OCI-M2 (cell line): ENCODE measurements around the gene SIRPD.
"Not testable (repeated sequence)": the region's sequence is repeated elsewhere in the genome, so short reads cannot be mapped to it uniquely, and the experiment has no call there.

ENCODE experiments used
- DNase-seq: peaks from one replicate; lab custom pipeline; 2025; ENCODE audit not compliant: unreplicated experiment; lab: John Stamatoyannopoulos, UW

SIRPD gene

GRCh38 chr20:1557605-1558004 lies at the start of gene SIRPD:
TSS of gene SIRPD (minus strand) at chr20:1557705. CDS start at chr20:1557653, 52 bp downstream.
- DNase-seq, result no peak

DNA sequence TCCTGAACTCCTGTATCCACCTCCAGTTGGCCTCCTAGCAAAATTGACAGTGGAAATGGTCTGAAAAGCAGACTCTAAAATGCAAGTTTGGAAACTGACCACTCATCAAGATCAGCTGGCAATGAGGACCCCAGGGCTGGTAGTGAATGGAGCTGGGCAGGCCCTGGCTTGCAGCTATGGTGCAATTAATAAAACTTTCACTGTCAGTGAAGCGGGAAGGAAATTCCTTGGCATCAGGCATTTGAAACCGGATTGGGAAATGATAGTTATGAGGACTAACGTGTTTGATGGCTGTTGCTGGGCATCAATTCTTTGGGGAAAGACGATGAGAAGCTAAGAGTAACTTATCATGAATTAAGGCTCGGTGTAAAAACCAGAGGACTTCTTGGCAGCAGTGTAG lies 43.2 kb upstream of the SIRPD start:
- no peak for DNase-seq

DNA sequence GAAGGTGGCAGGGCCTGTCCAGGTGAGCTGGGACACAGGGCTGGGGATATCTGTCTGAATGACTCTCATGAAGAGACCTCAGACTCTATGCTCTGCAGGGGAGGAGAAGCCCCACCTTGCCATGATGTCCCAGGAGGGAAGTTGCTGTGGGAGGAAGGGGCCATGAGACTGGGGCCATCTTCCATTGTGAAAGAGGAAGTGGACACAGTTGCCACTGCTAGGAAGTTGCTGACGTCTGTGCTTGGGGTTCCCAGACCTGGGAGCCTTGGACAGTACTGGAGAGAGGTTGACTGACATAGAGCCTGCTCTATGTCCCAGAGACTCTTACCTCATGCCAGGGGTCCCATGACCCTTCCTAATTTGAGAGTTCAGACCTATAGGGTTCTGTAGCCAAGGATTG lies 37.8 kb upstream of the SIRPD start:
- no peak for DNase-seq

- no peak for DNase-seq
Observed at GRCh38 chr20:1588533-1589460, 31.3 kb upstream of the SIRPD start.

DNA sequence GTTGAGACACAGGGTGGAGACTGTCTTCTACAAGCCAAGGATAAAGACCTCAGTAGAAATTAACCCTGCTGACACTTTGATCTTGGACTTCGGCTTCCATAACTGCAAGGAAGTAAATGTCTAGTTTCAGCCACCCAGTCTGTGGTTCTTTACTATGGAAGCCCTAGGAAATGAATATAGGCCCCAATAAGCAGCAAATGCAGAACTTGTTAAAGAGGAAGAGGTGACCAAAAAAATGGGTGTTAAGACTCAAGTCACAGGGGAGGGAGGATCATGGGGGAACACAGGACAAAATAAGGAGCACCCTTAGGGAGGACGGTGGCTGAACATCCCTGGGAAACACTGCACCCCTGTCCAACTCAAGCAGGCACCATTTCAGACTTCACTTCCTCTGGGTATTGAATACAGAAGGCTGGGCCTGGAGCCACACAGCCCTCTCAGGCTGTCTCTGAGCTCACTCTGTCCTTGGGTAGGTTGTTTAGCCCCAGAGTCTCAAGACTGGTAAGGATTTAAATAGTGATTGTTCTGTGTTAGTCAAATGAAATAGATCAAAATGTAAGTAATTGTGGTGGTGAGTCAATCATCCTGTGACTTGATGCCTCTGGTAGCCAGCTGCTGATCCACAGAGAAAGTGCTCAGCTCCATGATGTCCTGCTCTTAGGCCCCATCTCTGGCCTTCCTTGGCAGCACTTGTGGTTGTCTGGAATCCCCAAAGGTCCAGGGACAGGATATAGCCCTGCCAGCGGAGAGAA lies 30.5 kb upstream of the SIRPD start:
- DNase-seq, result no peak

- DNase-seq, result no peak
Observed at GRCh38 chr20:1579488-1579887, 22.0 kb upstream of the SIRPD start.

DNA sequence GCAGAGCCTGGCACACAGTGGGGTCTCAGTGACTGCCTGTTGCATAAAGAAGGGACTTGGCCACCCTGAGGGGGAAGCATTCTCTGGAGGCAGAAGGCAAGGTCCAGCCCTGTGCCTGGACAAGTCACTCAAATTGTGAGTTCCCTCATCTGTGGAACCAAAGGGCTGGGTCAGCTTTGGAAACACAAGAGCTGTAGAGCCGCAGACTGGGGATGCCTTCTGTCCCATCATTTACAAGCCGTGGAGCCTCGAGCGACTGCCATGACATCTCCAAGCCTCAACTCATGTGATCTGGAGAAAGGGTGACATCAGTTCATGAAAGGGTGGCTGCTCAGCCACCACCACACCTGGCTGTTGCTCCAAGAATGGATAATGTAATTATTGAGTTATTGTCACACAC lies 20.4 kb upstream of the SIRPD start:
- no peak for DNase-seq

DNA sequence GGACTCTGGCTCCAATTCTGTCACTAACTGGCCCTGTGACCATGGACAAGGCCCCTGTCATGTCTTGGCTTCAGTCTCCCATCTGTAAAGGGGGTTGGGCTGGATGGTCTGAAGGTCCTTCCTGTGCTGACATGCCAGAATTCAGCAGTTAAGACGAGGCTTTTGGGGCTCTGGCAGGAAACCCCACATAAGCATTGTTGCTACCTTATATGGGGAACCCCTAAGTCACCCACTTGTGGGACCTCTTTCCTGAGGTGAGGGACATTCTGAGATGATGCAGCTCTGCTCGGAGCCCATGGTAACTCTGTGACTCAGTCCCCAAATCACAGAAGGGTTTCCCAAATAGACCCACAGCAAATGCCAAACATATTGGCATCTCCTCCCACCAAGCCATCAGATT lies 19.8 kb upstream of the SIRPD start:
- DNase-seq, result not testable (repeated sequence)

DNA sequence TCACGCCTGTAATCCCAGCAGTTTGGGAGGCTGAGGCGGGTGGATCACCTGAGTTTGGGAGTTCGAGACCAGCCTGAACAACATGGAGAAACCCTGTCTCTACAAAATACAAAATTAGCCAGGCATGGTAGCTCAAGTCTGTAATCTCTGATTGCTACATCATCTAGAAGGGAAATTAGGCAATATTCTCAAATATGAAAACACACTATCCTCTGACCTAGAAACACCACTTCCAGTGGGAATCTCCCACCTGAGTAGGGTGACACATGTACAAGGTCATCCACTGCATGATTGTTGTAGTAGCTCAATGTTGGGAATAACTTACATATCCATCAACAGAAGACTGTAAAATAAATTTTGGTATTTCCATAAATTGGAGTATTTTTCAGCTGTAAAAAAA lies 19.1 kb upstream of the SIRPD start:
- DNase-seq, result no peak

GRCh38 chr20:1576003-1576402 lies 18.5 kb upstream of the SIRPD start:
- not testable (repeated sequence) for DNase-seq

DNA sequence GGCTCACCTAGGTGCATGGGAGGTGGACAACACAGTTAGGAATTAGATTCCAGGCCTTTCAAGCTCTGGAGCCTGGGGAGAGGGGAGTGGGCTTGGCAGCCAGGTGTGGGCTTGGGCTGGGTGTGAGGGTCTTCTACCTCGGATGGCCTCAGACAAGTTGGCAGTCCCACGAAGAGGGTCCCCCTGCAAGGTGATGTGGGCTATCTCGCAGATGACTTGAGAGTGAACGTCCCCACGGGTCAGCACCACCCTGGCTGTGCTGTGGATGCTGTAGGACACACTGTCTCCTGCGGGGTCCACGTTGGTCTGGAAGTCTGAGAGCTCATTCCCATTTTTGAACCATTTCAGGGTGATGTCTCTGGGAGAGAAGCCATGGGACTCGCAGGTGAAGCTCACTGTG lies 14.1 kb upstream of the SIRPD start:
- DNase-seq, result not testable (repeated sequence)

- DNase-seq, result no peak
Observed at GRCh38 chr20:1569415-1569881, 11.9 kb upstream of the SIRPD start.

DNA sequence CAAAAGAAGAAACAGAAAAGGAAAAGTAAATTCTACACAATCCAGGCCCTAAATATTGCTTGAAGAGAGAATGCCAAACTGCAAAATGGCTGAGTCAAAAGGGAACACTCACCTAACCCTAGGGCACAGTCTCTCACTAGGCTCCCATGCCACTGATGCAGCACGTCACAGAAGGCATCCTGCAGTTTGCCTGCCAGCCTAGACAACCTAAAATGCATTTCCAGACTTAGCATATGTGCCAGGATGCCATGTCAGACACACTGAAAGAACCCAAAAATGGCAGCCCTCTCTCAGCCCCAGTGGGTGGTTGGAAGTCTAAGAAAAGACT lies 10.6 kb upstream of the SIRPD start:
- DNase-seq, result no peak

DNA sequence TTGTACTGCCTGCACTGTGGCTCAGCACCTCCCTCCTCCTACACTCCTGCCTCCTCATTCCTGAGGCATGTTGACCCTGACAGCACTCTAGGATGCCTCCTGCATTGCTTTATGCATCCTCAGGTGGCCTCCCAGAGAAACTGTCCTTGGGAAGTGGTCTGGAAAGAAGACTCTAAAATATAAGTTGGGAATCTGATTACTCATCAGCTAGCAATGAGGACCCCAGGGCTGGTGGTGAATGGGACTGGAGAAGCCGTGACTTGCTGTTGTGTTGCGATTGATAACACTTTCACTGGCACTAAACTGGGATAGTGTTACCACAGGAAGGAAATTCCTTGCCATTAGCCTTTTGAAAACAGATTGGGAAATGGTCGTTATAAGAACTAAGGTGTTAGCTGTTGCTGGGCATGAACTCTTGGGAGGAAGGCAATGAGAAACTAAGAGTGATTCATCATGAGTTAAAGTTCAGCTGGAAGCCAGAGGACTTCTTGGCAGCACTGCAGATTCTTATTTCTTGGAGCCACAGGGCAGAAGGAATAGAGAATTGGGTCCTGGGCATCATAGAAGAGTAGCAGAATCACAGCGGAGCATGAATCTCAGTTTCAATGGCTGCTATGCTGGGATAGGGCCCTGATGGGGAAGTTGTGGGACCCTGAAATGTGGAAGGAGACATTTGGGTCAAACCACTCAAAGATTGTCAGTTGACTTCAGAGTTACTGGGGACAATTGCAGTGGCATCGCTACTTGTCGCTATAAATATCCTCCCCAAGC lies 10.1 kb upstream of the SIRPD start:
- DNase-seq, result no peak

DNA sequence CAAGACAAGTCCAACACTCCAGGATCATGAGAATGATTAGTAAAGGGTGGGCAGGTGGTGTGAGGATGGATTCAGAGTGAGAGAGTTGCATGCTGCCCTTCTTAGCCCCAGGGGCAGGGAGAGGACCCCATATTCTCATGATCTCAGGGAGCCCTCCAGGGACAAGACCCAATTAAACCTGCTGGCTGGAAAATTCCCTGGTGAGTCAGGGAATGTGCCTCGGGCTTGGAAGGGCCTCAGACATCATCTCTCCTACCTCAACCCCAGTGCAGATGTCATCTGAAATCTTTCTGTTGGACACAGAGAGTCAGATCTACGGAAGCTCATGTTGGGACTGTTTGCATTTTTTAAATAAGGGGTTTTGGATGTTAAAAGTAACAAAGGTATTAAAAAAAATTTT lies 9.2 kb upstream of the SIRPD start:
- no peak for DNase-seq

GRCh38 chr20:1565461-1565860 lies 8.0 kb upstream of the SIRPD start:
- DNase-seq, result no peak

DNA sequence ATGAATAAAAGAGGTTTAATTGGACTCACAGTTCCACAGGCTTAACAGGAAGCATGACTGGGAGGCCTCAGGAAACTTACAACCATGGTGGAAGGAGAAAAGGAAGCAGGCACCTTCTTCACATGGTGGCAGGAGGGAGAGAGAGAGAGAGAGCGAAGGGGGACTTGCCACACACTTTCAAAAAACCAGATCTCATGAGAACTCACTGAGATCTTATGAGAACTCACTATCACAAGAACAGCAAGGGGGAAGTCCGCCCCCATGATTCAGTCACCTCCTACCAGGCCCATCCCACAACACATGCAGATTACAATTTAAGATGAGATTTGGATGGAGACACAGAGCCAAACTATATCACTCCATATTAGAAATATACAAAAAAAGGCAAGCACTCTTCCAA lies 6.1 kb upstream of the SIRPD start:
- DNase-seq, result no peak

DNA sequence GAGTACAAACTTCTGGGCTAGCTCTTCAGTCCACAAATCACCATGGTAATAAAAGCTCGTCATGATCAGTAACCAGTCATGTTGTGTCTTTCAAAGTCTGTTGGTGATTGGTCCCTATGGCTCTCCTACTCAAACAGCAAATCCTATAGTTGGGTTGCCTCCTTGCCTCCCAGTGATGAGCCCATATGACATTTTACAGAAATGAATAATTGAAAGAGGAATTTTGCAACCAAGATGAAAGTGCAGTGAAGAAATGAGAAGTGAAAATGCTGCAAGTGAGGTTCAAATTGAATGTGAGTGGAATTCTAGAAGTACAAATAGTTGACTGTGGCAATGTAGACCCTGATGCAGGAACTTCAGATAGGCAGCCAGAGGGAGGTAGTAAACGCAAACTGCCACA lies 5.1 kb upstream of the SIRPD start:
- no peak for DNase-seq

DNA sequence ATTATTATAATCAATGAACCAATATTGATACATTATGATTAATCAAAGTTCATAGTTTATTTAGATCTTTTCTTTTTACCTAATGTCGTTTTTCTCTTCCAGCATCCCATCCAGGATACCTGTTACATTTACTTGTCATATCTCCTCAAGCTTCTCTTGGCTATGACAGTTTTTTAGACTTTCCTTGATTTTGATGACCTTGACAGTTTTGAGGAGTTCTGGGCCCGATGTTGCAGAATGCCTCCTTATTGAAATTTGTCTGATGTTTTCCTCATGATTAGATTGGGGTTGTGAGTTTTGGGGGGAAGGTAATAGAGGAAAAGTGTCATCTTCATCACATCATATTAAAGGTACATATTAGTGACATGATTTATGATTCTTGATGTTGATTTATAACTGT lies 3.8 kb upstream of the SIRPD start:
- DNase-seq, result no peak

DNA sequence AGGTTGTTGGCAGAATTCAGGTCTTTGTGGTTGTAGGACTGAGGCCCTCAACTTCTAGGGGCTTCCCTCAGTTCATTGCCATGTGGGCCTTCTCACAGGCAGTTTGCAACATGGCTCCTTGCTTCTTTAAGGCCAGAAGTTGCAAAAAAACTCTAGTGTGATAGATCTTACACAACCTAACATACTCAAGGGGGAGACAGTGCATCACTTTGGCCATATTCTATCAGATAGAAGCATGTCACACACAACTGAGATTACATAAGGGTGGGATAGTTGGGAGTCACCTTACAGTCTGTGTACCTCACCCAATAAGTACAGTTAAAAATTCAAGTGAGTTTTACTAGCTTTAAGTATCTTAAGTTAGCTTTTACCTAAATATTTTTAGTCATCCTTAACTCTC lies 1.6 kb downstream of the SIRPD start:
- no peak for DNase-seq

DNA sequence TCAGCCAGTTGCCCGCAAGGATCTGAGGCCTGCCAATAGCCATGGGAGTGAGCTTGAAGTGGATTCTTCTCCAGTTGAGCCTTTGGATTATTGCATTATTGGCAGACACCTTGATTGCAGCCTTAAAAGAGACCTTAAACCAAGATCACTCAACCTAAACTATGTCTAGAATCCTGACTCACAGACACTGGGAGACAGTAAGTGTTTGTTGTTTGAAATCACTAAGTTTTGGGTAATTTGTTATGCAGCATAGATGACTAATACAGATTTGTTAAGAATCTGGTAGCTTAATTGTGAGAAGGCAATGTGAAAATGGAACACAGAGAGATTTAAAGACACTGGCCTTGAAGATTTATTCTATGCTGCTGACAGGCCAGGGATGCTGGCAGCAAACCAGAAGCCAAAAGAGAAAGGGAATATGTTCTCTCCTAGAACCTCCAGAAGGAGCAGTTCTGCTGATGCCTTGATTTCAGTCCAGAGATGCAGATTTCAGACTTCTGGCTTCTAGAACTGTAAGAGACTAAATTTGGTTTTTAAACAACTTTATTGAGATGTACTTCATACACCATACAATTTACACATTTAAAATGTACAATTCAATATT lies 17.6 kb downstream of the SIRPD start:
- DNase-seq, result no peak
